Endothelial cell of umbilical vein (primary cell): ENCODE data around the gene TOP3B.

Experiments
- EZH2 ChIP-seq: IDR thresholded peaks from 2 replicates; pipeline ENCODE4 v1.6.1; 2012; ENCODE audit warnings: borderline replicate concordance, low read depth, mild to moderate bottlenecking, moderate library complexity, low read length, inconsistent platforms; ENCODE audit not compliant: severe bottlenecking
- FOS ChIP-seq: IDR thresholded peaks from 2 replicates; pipeline ENCODE4 v1.6.1; 2011; ENCODE audit warnings: mild to moderate bottlenecking, low read length, moderate library complexity, borderline replicate concordance; ENCODE audit not compliant: insufficient read depth
- GATA2 ChIP-seq: IDR thresholded peaks from 2 replicates; pipeline ENCODE4 v1.7.0; 2011; ENCODE audit warnings: low read depth, mild to moderate bottlenecking, moderate library complexity, mixed read lengths, low read length; ENCODE audit not compliant: insufficient read length, insufficient read depth
- JUN ChIP-seq: IDR thresholded peaks from 2 replicates; pipeline ENCODE4 v1.6.1; 2011; ENCODE audit warnings: borderline replicate concordance, low read depth; ENCODE audit not compliant: insufficient read length, insufficient read depth
- MAX ChIP-seq: IDR thresholded peaks from 2 replicates; pipeline ENCODE4 v1.6.1; 2011; ENCODE audit not compliant: insufficient read depth, insufficient read length
- MYC ChIP-seq: IDR thresholded peaks from one replicate; pipeline ENCODE4 v1.6.1; 2011; ENCODE audit warnings: mild to moderate bottlenecking, low read depth, low read length
- POLR2A ChIP-seq: IDR thresholded peaks from 2 replicates; pipeline ENCODE4 v1.6.1; 2012; ENCODE audit warnings: low read depth, mild to moderate bottlenecking, control low read depth, low read length
- POLR2AphosphoS5 ChIP-seq: IDR thresholded peaks from 2 replicates; pipeline ENCODE4 v1.6.1; 2012; ENCODE audit warnings: low read depth, mild to moderate bottlenecking, control low read depth, low read length, moderate library complexity; ENCODE audit not compliant: insufficient read depth
- TF ChIP-seq, protein P1 (sequence below), 2 donors: IDR thresholded peaks; 1 replicate in 1 of 2; 2 replicates in 1 of 2; pipeline ENCODE4 v1.5.1; 2011; ENCODE audit warnings: low read length in 2 of 2, mild to moderate bottlenecking in 2 of 2, moderate library complexity in 2 of 2, control low read depth in 1 of 2, inconsistent platforms in 1 of 2, low read depth in 1 of 2; ENCODE audit not compliant: insufficient read depth in 1 of 2; ENCODE audit errors: extremely low read depth in 1 of 2

- TF ChIP-seq, protein P1, sequence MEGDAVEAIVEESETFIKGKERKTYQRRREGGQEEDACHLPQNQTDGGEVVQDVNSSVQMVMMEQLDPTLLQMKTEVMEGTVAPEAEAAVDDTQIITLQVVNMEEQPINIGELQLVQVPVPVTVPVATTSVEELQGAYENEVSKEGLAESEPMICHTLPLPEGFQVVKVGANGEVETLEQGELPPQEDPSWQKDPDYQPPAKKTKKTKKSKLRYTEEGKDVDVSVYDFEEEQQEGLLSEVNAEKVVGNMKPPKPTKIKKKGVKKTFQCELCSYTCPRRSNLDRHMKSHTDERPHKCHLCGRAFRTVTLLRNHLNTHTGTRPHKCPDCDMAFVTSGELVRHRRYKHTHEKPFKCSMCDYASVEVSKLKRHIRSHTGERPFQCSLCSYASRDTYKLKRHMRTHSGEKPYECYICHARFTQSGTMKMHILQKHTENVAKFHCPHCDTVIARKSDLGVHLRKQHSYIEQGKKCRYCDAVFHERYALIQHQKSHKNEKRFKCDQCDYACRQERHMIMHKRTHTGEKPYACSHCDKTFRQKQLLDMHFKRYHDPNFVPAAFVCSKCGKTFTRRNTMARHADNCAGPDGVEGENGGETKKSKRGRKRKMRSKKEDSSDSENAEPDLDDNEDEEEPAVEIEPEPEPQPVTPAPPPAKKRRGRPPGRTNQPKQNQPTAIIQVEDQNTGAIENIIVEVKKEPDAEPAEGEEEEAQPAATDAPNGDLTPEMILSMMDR (IDR thresholded peaks at IDR 0.05; ENCODE audit: extremely low read depth in 1 of 2, insufficient read depth in 1 of 2, low read depth in 1 of 2, low read length in 2 of 2): no peak
- TF ChIP-seq JUN (no peak), POLR2AphosphoS5 (no peak), EZH2 (no peak), POLR2A (no peak), GATA2 (no peak), MAX (no peak), MYC (no peak), FOS (no peak)
Observed at GRCh38 chr22:21951062-21951461, 31.5 kb downstream of the TOP3B start.
